CD4-positive, alpha-beta T cell treated with Interferon alpha-2 for 1 hour (primary cell): ENCODE measurements around the gene ZNF644.
A peak's percentile ranks its signal among the peaks of the same experiment; 100 is the strongest.
"Not testable (repeated sequence)": the region's sequence is repeated elsewhere in the genome, so short reads cannot be mapped to it uniquely, and the experiment has no call there.

Source experiments
- DNase-seq, 2 donors: peaks; one replicate each; pipeline ENCODE4 v3.0.0-alpha.2; 2020 to 2022

The ZNF644 gene

GRCh38 chr1:90977522-90977921, 44.3 kb downstream of the ZNF644 start:
- DNase-seq, result no peak

DNA sequence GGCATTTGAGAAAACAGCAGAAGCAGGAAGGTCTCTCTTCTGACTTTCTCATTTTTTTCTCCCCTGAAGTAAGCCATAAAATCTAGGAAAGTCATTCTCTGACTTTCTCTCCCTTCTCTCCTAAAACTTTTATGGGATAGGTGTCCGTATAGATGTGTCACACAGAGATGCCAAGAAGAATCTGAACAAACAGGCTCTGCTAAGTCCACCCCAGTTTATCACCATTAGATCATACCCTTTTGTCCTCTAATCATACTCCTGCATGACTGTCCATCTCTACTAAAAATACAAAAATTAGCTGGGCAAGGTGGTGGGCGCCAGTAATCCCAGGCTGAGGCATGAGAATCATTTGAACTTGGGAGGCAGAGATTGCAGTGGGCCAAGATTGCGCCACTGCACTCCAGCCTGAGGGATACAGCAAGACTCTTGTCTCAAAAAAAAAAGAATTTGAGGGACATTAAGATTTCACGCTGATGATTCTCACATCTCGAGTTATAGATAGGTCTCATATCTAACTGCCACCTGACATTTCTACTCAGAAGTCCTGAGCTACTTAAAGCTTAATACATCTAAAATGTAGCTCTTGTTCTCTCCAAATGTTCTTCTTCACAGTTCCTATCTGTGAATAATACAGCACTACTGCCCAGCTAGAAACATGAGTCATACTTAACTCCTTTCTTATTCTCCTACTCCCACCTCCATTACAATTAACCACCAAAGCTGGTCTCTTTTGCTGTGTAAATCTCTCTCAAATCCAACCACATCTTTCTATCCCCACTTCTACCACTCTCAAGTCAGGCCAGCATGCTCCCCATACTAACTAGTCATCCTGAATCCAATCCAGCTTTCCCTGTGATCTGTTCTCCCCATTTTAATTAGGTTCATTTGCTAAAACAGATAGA, 47.7 kb downstream of the ZNF644 start:
- DNase-seq, result no peak

GRCh38 chr1:90970208-90970607, 51.6 kb downstream of the ZNF644 start:
- DNase-seq, result no peak

GRCh38 chr1:90969241-90969640, 52.6 kb downstream of the ZNF644 start:
- DNase-seq, result no peak

GRCh38 chr1:90964444-90965035, 57.3 kb downstream of the ZNF644 start:
- peak in 1 of 2 donors; percentile 19 for DNase-seq

- no peak for DNase-seq
Measured at GRCh38 chr1:90963651-90964050, 58.2 kb downstream of the ZNF644 start.

DNA sequence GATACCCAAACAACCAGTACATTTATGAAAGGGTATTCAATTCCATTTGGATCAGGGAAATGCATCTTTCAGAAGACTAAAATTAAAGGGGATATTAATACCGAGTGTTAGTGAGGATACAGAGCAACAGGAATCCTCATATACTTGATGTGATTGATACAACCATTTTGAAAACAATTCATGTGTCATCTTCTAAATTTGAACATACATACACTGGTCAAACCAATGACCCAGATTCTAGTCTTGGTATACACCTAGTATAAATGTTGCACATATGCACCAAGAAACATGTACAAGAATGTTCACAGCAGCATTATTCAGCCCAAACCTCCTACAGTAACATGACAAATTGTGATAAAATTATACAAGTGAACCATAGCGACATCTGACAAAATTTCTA, 58.6 kb downstream of the ZNF644 start:
- no peak for DNase-seq

- DNase-seq, result no peak
Measured at GRCh38 chr1:90959352-90960206, 62.3 kb downstream of the ZNF644 start.

- no peak for DNase-seq
Measured at GRCh38 chr1:90957497-90957896, 64.3 kb downstream of the ZNF644 start.

DNA sequence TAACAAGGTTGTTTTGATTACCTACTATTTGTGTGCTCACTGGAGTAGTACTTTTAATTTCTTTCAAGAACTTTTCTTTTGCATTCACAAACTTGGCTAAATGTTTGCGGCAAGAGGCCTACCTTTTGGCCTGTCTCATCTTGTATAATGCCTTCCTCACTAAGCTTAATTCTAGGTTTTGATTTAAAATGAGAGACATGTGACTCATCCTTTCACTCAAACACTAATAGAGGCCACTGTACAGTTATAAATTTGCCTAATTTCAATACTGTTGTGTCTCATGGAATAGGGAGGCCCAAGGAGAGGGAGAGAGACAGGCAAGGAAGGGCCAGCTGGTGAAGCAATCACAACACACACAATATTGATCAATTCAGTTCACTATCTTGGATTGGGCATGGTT, 66.1 kb downstream of the ZNF644 start:
- DNase-seq, result no peak

- no peak for DNase-seq
Measured at GRCh38 chr1:90952906-90953305, 68.9 kb downstream of the ZNF644 start.

- DNase-seq, result no peak
Measured at GRCh38 chr1:90951009-90951408, 70.8 kb downstream of the ZNF644 start.

DNA sequence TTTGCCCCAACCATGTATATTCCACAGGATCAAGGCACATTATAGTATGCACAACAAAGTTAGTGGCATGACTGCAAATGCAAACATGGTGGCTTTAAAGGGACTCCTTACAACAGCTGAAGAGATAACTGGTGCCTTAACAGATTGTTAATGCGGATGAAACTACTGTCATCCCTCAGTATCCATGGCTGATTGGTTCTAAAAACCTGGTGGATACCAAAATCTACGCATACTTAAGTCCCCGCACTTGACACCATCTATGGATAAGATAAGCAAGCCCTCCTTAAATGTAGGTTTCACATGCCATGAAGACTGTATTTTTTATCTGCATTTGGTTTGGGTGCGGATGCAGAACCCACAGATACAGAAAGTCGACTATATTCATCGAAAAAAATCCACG, 73.5 kb downstream of the ZNF644 start:
- no peak for DNase-seq

- DNase-seq, result no peak
Measured at GRCh38 chr1:90946630-90947029, 75.2 kb downstream of the ZNF644 start.

DNA sequence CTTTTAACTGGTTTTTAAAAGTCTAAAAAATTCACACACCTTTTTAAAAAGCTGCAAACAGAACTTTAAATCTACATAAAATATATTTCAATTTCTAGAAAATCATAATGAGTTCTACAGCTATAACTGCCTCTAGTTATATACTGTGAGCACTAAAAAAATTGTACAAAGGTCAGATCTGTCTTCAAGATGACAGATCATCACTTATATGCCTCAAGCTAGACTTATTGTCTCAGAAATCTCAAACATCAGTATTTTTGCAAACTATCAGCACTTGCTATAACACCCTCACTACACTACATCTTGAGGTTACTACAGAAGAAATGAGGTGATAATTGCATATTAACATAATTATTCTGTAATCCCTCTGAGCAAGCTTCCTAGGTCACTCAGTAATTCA, 76.5 kb downstream of the ZNF644 start:
- no peak for DNase-seq

DNA sequence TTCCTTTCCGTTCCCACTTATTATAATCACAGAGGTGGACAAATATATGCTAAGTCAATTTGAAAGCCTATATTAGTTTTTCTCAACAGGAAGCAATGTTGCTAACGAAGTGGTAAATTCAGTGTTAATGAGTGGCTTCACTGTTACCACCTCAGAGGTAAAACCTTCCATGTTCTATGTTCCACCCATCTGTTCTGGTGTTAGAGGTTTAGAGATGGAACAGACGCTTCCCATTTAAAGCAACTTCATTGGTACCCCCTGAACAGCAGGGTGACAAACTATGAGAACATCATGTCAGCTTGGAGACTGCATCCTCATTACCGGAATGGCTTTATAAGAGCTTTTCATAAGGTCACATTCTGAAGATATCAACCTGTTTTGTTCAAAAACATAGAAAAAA, 77.9 kb downstream of the ZNF644 start:
- no peak for DNase-seq

DNA sequence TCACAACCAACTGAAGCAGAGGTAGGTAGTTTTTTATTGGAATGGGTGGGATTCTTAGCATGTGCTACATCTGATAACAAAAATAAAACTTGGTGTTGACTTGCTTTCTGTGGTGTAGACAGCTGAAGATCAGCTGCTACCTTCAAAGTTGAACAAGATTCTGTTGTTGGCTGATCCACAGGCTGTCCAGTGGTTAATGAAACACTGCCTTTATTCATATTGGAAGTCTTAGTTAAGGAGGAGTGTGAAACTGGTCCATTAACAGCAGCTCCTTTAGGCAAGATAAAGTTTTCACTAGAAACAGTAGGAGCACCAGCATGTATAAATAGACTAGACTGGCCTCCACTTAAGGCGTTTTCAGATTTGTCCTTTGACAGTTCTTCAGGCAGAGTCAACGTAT, 81.1 kb downstream of the ZNF644 start:
- no peak for DNase-seq

- no peak for DNase-seq
Measured at GRCh38 chr1:90936731-90937130, 85.1 kb downstream of the ZNF644 start.

DNA sequence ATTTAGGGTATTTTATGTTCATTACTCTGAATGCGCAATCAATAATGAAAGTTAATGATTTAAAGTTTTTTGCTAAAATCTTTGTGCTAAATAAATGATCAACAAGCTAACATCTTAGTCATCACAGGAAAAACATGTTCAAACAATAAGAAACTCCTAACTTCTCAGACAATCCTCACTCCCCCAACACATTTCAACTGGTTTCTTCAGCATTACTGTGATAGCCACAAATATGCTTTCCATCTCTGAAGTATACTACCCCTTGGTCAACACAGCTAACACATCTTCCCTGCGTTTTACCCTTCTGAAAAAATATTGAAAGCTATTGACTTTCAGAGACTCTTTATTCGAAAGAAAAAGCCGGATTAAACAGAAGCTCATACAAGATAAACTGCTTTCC, 85.8 kb downstream of the ZNF644 start:
- no peak for DNase-seq

DNA sequence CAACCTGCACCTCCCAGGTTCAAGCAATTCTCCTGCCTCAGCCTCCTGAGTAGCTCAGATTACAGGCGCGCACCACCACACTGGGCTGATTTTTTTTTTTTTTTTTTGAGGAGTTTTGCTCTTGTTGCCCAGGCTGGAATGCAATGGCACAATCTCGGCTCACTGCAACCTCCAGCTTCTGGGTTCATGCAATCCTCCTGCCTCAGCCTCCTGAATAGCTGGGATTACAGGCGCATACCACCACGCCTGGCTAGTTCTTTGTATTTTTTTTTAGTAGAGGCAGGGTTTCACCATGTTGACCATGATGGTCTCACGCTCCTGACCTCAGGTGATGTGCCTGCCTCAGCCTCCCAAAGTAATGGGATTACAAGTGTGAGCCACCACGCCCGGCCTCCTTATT, 93.6 kb downstream of the ZNF644 start:
- not testable (repeated sequence) for DNase-seq

- DNase-seq, result not testable (repeated sequence)
Measured at GRCh38 chr1:90927674-90928073, 94.2 kb downstream of the ZNF644 start.

GRCh38 chr1:90926971-90927370, 94.9 kb downstream of the ZNF644 start:
- DNase-seq, result no peak
